ENCODE measurements around the gene MYMX. TPM values are rescaled to one million over a fixed set of nuclear protein-coding genes. Genes with fewer than 3 reads are reported as not detected.
"Not testable (repeated sequence)": the region's sequence is repeated elsewhere in the genome, so short reads cannot be mapped to it uniquely, and the experiment has no call there.

MYMX gene
- 1 to 10 TPM in 2 of 5 donors, under 1 TPM in 3; 0.37 to 1.8 (median 0.70) TPM for polyA plus RNA-seq (ENCODE audit: insufficient read depth in 1 of 5, insufficient read length in 5 of 5, low replicate concordance in 1 of 5)
- long read RNA-seq, donor 1: 0 reads
- long read RNA-seq, donor 2: 0 reads
- long read RNA-seq, donor 3: 0 reads
- long read RNA-seq, donor 4: 0 reads
- long read RNA-seq, donor 5: 0 reads
- long read RNA-seq, donor 6: 0 reads
- long read RNA-seq, donor 7: 0 reads
- long read RNA-seq, donor 8: 0 reads

DNA sequence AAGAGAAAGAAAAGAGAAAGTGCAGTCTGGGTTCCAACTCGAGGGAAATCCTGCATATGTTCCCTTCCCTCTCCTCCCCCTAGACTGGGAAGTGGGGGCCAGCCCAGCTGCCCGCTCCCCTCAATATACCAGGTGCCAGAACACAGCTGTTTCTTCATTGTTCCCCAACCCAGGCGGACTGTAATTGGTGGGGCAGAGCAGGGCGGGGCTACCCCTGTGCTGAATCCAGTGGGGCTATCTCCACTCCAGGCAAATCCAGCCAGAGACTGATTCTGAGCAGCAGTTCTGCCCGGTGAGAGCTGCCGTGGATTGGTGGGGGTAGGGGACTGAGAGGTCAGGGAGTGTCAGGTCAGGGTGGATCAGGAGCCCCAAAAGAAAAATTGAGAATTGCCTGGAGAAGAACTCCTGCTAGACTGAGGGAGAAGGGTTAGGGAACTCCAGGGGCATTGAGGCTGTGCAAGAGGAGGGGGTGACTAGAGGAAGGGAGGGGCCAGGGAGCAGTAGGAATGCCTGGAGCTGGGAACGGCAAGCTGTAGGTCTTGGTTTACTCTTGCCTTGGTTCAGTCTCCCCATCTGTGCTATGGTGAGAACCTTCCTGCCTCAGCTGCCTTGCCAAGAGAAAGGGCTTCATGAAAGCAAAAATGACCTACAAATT is at the start of gene MYMX:
MYMX (plus strand) TSS at position 250 of the 655 bp plus-strand sequence. CDS start 546 bp downstream, outside the sequence.
- DNase-seq: no peak

- no peak for DNase-seq
Measured at GRCh38 chr6:44167567-44167966, 49.2 kb upstream of the MYMX start.

DNA sequence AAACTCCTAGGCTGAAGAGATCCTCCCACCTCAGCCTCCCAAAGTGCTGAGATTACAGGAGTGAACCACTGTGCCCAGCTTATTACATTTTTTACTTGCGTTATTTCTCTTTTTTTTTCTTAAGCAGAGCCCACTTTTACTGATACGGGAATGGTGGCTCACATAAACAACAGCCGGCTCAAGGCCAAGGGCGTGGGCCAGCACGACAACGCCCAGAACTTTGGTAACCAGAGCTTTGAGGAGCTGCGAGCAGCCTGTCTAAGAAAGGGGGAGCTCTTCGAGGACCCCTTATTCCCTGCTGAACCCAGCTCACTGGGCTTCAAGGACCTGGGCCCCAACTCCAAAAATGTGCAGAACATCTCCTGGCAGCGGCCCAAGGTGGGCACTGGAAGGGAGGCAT is 47.6 kb upstream of the MYMX start:
- no peak for DNase-seq

GRCh38 chr6:44169886-44170570 is 46.7 kb upstream of the MYMX start:
- no peak for DNase-seq

- no peak for DNase-seq
Measured at GRCh38 chr6:44171899-44172546, 44.7 kb upstream of the MYMX start.

DNA sequence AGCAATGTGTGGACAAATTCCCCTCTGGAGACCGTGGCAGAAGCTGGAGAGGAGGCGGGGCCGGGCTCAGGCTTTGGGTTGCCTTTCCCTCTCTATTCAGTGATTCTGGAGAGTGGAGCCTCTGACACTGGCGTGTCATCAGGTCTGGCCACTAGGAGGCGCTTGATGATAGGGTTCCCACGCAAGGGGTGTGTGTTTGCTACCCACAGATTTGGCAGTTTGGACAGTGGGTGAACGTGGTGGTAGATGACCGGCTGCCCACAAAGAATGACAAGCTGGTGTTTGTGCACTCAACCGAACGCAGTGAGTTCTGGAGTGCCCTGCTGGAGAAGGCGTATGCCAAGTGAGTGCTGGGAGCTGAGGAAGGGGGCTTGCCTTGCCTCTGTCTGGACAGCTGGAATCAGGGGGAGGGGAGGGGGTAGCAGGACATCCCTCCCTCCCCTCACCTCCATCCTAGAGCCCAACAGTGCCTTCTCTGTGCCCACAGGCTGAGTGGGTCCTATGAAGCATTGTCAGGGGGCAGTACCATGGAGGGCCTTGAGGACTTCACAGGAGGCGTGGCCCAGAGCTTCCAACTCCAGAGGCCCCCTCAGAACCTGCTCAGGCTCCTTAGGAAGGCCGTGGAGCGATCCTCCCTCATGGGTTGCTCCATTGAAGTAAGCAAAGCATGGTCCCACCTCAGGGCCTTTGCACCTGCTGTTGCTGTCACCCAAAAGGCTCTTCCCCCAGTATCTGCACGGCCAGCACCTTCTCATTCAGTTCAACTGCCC is 43.8 kb upstream of the MYMX start:
- DNase-seq: peak; percentile 68 to 73

DNA sequence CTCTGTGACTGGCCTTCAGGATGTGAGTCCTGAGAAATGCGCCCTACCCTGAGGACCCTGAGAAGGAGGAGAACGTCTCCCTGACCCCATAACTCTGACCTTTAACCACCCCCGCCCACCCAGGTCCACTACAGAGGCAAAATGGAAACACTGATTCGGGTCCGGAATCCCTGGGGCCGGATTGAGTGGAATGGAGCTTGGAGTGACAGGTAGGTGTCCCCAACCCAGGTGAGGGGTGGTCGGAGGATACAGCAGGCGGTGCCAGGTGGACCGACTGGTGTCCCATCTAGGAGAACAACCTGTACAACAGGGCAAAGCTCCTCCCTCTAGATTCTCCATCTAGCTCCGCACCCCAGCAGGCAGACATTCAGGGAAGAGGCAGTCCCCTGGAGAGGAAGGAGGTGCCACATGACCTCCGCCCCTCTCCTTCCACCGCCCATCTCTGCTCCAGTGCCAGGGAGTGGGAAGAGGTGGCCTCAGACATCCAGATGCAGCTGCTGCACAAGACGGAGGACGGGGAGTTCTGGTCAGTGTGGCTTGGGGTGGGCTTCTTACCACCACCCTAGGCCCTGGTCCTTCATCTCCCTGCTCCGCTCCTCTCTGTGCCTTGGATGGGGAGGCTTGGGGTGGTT is 40.5 kb upstream of the MYMX start:
- DNase-seq: no peak

DNA sequence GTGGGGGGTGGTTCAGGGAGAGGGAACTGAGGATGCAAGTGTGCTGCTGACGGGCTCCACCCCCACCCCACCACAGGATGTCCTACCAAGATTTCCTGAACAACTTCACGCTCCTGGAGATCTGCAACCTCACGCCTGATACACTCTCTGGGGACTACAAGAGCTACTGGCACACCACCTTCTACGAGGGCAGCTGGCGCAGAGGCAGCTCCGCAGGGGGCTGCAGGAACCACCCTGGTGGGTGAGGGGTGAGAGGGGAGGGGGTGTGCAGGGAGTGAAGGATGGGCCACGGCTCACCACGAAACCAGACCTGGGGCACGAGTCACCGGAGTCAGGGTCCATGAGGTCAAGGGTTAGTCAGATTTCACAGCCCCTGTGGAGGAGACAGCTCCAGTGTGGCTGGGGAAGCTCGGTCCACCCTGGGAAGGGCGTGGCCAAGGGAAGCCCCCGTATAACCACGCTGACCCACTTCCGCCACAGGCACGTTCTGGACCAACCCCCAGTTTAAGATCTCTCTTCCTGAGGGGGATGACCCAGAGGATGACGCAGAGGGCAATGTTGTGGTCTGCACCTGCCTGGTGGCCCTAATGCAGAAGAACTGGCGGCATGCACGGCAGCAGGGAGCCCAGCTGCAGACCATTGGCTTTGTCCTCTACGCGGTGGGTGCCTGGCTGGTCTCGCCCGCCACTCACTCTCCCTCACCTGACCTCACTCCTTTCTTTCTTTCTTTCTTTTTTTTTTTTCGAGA is 39.8 kb upstream of the MYMX start:
- no peak for DNase-seq

GRCh38 chr6:44177691-44178423 is 38.9 kb upstream of the MYMX start:
- DNase-seq: no peak

DNA sequence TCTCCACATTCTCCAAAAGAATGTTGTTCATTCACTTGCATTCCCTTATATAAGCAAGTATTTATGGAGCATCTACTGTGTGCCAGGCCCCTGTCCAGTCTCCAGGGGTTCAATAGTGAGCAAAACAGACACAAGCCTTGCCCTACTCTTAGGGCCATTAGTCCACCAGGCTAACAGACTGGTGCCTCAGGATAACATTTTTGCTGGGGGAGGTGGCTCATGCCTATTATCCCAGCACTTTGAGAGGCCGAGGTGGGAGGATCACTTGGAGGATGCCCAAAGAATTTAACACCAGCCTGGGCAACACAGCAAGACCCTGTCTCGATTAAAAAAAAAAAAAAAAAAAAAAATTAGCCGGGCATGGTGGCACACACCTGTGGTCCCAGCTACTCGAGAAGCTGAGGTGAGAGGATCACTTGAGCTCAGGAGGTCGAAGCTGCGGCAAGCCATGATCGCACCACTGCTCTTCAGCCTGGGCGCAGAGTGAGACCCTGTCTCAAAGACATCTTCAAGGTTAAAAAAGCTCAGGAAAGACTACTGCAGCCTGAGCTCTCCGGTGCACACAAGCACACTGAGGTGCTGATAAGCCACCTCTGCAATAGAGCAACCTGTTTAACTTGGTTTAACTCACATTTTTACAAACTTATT is 38.2 kb upstream of the MYMX start:
- DNase-seq: no peak

GRCh38 chr6:44179072-44179536 is 37.6 kb upstream of the MYMX start:
- DNase-seq: no peak

DNA sequence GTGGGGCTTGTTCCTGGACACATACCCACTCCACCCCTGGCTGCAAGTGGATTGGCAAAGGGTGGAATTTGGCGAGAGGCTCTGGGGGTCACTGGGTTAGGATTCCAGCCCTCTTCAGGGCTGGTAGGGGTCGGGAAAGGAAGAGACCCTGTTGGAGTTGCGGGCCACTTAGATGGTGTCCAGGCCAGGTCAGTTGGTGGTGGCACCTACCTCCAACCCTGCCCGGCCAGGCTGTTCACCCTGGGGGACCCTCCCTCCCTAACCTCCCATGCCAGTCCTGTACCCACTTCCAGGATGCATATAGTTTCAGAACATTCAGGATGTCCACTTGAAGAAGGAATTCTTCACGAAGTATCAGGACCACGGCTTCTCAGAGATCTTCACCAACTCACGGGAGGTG is 37.1 kb upstream of the MYMX start:
- DNase-seq: no peak

DNA sequence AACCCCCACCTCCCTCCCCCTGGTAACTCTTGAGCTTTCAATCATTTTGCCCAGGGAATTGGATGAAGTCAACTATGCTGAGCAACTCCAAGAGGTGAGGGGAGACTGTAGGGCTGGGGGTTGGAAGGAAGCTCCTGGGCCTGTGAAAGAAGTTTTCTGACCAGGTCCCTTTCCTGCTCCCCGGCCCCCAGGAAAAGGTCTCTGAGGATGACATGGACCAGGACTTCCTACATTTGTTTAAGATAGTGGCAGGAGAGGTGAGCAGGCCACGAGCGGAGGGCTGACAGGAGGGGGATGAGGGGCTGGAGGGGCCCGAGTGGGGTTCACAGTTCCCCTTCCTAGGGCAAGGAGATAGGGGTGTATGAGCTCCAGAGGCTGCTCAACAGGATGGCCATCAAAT is 36.3 kb upstream of the MYMX start:
- no peak for DNase-seq

GRCh38 chr6:44180886-44181285 is 35.8 kb upstream of the MYMX start:
- no peak for DNase-seq

DNA sequence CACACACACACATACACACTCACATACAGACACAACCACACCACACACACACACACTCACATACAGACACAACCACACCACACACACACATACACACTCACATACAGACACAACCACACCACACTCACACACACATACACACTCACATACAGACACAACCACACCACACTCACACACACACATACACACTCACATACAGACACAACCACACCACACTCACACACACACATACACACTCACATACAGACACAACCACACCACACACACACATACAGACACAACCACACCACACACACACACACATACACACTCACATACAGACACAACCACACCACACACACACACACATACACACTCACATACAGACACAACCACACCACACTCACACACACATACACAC is 34.9 kb upstream of the MYMX start:
- not testable (repeated sequence) for DNase-seq

DNA sequence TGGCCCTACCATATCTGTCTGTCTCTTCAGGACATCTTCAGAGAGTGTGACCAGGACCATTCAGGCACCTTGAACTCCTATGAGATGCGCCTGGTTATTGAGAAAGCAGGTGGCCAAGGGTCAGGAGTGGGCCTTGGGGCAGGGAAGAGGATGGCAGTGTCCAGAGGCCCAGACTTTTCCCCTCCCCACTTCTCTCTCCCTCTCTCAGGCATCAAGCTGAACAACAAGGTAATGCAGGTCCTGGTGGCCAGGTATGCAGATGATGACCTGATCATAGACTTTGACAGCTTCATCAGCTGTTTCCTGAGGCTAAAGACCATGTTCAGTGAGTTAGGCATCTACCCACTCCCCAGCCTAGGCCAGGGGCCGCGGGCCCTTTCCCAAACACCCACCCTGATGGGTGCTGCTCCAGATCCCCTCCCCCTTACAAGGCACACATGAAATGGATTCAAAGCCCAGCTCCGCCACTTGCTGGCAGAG is 33.8 kb upstream of the MYMX start:
- DNase-seq: no peak

DNA sequence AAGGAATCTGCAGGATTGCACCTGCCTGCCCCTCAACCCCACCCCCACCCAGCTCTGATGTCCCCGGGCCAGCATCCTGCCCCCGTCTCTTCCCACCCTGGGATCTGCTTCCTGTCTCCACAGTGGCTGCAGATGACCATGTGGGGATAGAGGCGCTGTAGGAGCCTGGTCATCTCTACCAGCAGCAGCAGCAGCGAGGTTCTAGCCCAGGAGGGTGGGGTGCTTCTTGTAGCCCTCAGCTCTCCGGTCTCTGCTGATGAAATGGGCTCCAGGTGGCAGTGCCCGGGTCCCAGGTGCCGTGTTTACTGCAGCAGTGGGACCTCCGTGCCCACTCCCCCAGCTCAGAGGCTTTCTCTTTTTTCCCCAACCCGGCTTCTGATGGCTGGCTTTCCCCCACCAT is 32.9 kb upstream of the MYMX start:
- DNase-seq: no peak

DNA sequence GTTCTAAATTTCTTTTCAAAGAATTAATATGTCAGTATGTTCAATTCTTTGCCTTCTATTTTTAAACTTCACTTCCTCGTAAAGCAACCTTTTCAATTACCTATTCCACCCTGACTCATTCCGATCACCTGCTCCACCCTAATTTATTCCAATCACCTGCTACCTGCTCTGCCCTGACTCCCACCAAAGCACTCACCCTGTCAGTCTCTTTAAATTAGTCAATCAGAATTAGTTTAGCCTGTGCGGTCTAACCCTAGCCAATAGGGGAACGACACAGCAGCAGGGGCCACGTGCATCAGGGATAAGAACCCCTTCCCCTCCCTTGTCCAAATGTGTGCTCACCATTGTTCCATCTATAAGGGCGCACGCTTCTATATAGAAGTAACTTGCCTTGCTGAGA is 31.4 kb upstream of the MYMX start:
- not testable (repeated sequence) for DNase-seq
